HEK293 (cell line): ENCODE measurements around the gene GALNS.

Experiments
- CTCF ChIA-PET: fragments of 350-600 bp; formaldehyde crosslinking; extraction: SDS; loops from one replicate; lab custom pipeline; 2021; ENCODE audit warnings: antibody characterized with exemption; lab: Yijun Ruan, JAX
- POLR2A ChIA-PET: fragments of 300-600 bp; formaldehyde crosslinking; extraction: SDS; loops from one replicate; lab custom pipeline; 2020; ENCODE audit warnings: antibody characterized with exemption, inconsistent platforms; lab: Yijun Ruan, JAX
- H3K27ac ChIP-seq: fragments of 200-500 bp; sonication (Bioruptor generic); 2 replicates; pipeline ENCODE4 v1.5.1; 2014; ENCODE audit warnings: low read depth, low read length, control low read depth, inconsistent platforms; ENCODE audit errors: extremely low read depth
- H3K36me3 ChIP-seq, 2 experiments: fragments of 200-500 bp in 1 of 2; sonication (Bioruptor generic) in 1 of 2; 1 replicate in 1 of 2; 2 replicates in 1 of 2; pipeline ENCODE4 v1.5.1; 2014 to 2017; ENCODE audit warnings: inconsistent platforms in 2 of 2, low read length in 2 of 2; ENCODE audit not compliant: control insufficient read depth in 2 of 2, insufficient read depth in 1 of 2
- H3K4me1 ChIP-seq: fragments of 200-500 bp; sonication (Bioruptor generic); 2 replicates; pipeline ENCODE4 v1.5.1; 2014; ENCODE audit warnings: mild to moderate bottlenecking, low read length, inconsistent platforms; ENCODE audit not compliant: control insufficient read depth, insufficient read depth
- H3K4me3 ChIP-seq: 2 replicates; pipeline ENCODE4 v1.5.1; 2011; ENCODE audit warnings: low read depth, mild to moderate bottlenecking, control low read depth, low read length, moderate library complexity
- H3K9me3 ChIP-seq: fragments of 200-500 bp; sonication (Bioruptor generic); 2 replicates; pipeline ENCODE4 v1.5.1; 2014; ENCODE audit warnings: low read depth, low read length, inconsistent platforms; ENCODE audit not compliant: control insufficient read depth, insufficient read depth
- AEBP2 ChIP-seq: fragments of 450-650 bp; formaldehyde crosslinking; IDR thresholded peaks from 2 replicates; pipeline ENCODE4 v1.5.1; 2016; ENCODE audit warnings: missing biosample characterization, missing genetic modification characterization, borderline replicate concordance
- ATF2 ChIP-seq: fragments of 450-650 bp; formaldehyde crosslinking; IDR thresholded peaks from 2 replicates; pipeline ENCODE4 v1.5.1; 2016; ENCODE audit warnings: missing biosample characterization, missing genetic modification characterization, low read depth
- BCL11A ChIP-seq: fragments of 450-650 bp; formaldehyde crosslinking; IDR thresholded peaks from 2 replicates; pipeline ENCODE4 v1.5.1; 2016; ENCODE audit warnings: low read depth, missing biosample characterization, missing genetic modification characterization
- HOXA7 ChIP-seq: sonication (generic); formaldehyde crosslinking; IDR thresholded peaks from 2 replicates; pipeline ENCODE4 v1.8.1; 2022; ENCODE audit warnings: missing genetic modification reagents, borderline replicate concordance
- INSM2 ChIP-seq: fragments of 450-650 bp; formaldehyde crosslinking; IDR thresholded peaks from 2 replicates; pipeline ENCODE4 v1.5.1; 2016; ENCODE audit warnings: missing biosample characterization, missing genetic modification characterization
- SALL2 ChIP-seq: fragments of 450-650 bp; formaldehyde crosslinking; IDR thresholded peaks from 2 replicates; pipeline ENCODE4 v1.5.0; 2017; ENCODE audit warnings: missing biosample characterization, mild to moderate bottlenecking, missing genetic modification characterization, borderline replicate concordance
- SP2 ChIP-seq: fragments of 450-650 bp; formaldehyde crosslinking; IDR thresholded peaks from 2 replicates; pipeline ENCODE4 v1.5.1; 2016; ENCODE audit warnings: missing biosample characterization, missing genetic modification characterization
- SP3 ChIP-seq: fragments of 450-650 bp; formaldehyde crosslinking; IDR thresholded peaks from 2 replicates; pipeline ENCODE4 v1.5.1; 2016; ENCODE audit warnings: missing biosample characterization, missing genetic modification characterization
- ZBTB21 ChIP-seq: fragments of 450-650 bp; formaldehyde crosslinking; IDR thresholded peaks from 2 replicates; pipeline ENCODE4 v1.5.1; 2017; ENCODE audit warnings: missing biosample characterization, missing genetic modification characterization
- ZFP3 ChIP-seq: fragments of 450-650 bp; formaldehyde crosslinking; IDR thresholded peaks from 2 replicates; pipeline ENCODE4 v1.5.1; 2016; ENCODE audit warnings: low read depth, missing biosample characterization, missing genetic modification characterization
- ZFP37 ChIP-seq: fragments of 450-650 bp; formaldehyde crosslinking; IDR thresholded peaks from 2 replicates; pipeline ENCODE4 v1.5.1; 2016; ENCODE audit warnings: missing biosample characterization, missing genetic modification characterization
- ZNF112 ChIP-seq: fragments of 450-650 bp; formaldehyde crosslinking; IDR thresholded peaks from 2 replicates; pipeline ENCODE4 v1.5.0; 2017; ENCODE audit warnings: missing biosample characterization, missing genetic modification characterization
- ZNF155 ChIP-seq: fragments of 450-650 bp; formaldehyde crosslinking; IDR thresholded peaks from 2 replicates; pipeline ENCODE4 v1.5.1; 2016; ENCODE audit warnings: missing biosample characterization, missing genetic modification characterization
- ZNF16 ChIP-seq: fragments of 450-650 bp; formaldehyde crosslinking; IDR thresholded peaks from 2 replicates; pipeline ENCODE4 v1.5.1; 2016; ENCODE audit warnings: low read depth, missing biosample characterization, missing genetic modification characterization
- ZNF221 ChIP-seq: fragments of 450-650 bp; formaldehyde crosslinking; IDR thresholded peaks from 2 replicates; pipeline ENCODE4 v1.5.1; 2017; ENCODE audit warnings: missing biosample characterization, missing genetic modification characterization, borderline replicate concordance
- ZNF239 ChIP-seq: fragments of 450-650 bp; formaldehyde crosslinking; IDR thresholded peaks from 2 replicates; pipeline ENCODE4 v1.5.1; 2016; ENCODE audit warnings: missing biosample characterization, missing genetic modification characterization
- ZNF292 ChIP-seq: fragments of 450-650 bp; formaldehyde crosslinking; IDR thresholded peaks from 2 replicates; pipeline ENCODE4 v1.5.1; 2016; ENCODE audit warnings: low read depth, missing biosample characterization, missing genetic modification characterization, borderline replicate concordance
- ZNF302 ChIP-seq: fragments of 450-650 bp; formaldehyde crosslinking; IDR thresholded peaks from 2 replicates; pipeline ENCODE4 v1.5.1; 2016; ENCODE audit warnings: missing biosample characterization, missing genetic modification characterization, low read depth
- ZNF311 ChIP-seq: fragments of 450-650 bp; formaldehyde crosslinking; IDR thresholded peaks from 2 replicates; pipeline ENCODE4 v1.5.1; 2017; ENCODE audit warnings: missing biosample characterization, missing genetic modification characterization, borderline replicate concordance
- ZNF350 ChIP-seq: fragments of 450-650 bp; formaldehyde crosslinking; IDR thresholded peaks from 2 replicates; pipeline ENCODE4 v1.5.0; 2017; ENCODE audit warnings: missing biosample characterization, mild to moderate bottlenecking, missing genetic modification characterization
- ZNF354C ChIP-seq: fragments of 450-650 bp; formaldehyde crosslinking; IDR thresholded peaks from 2 replicates; pipeline ENCODE4 v1.5.1; 2016; ENCODE audit warnings: missing biosample characterization, missing genetic modification characterization, low read depth, borderline replicate concordance
- ZNF398 ChIP-seq: fragments of 450-650 bp; formaldehyde crosslinking; IDR thresholded peaks from 2 replicates; pipeline ENCODE4 v1.5.1; 2017; ENCODE audit warnings: missing biosample characterization, missing genetic modification characterization
- ZNF426 ChIP-seq: fragments of 450-650 bp; formaldehyde crosslinking; IDR thresholded peaks from 2 replicates; pipeline ENCODE4 v1.5.1; 2017; ENCODE audit warnings: missing biosample characterization, missing genetic modification characterization, mild to moderate bottlenecking, inconsistent platforms, moderate library complexity
- ZNF558 ChIP-seq: fragments of 450-650 bp; formaldehyde crosslinking; IDR thresholded peaks from 2 replicates; pipeline ENCODE4 v1.5.1; 2016; ENCODE audit warnings: missing biosample characterization, missing genetic modification characterization
- ZNF571 ChIP-seq: fragments of 450-650 bp; formaldehyde crosslinking; IDR thresholded peaks from 2 replicates; pipeline ENCODE4 v1.5.0; 2017; ENCODE audit warnings: missing biosample characterization, missing genetic modification characterization
- ZNF585B ChIP-seq: fragments of 450-650 bp; formaldehyde crosslinking; IDR thresholded peaks from 2 replicates; pipeline ENCODE4 v1.5.1; 2016; ENCODE audit warnings: missing biosample characterization, missing genetic modification characterization
- ZNF670 ChIP-seq: fragments of 450-650 bp; formaldehyde crosslinking; IDR thresholded peaks from 2 replicates; pipeline ENCODE4 v1.5.1; 2016; ENCODE audit warnings: missing biosample characterization, missing genetic modification characterization, low read depth
- ZNF785 ChIP-seq: fragments of 450-650 bp; formaldehyde crosslinking; IDR thresholded peaks from 2 replicates; pipeline ENCODE4 v1.5.1; 2016; ENCODE audit warnings: missing biosample characterization, missing genetic modification characterization
- TF ChIP-seq, protein P1 (sequence below): fragments of 450-650 bp; IDR thresholded peaks from 2 replicates; pipeline ENCODE4 v1.5.1; 2018; ENCODE audit warnings: missing biosample characterization, mild to moderate bottlenecking, missing genetic modification characterization

GALNS gene

GRCh38 chr16:88811769-88812512, 44.8 kb downstream of the GALNS start, which contains the start of gene APRT:
TSS of gene APRT (minus strand) at chr16:88811928. CDS start at chr16:88811899, 29 bp downstream.
- H3K36me3 ChIP-seq: peaks cover 0 to 42% of the 10 kb centered on the region in 2 experiments; a peak in 1 of 3 replicates
- peak within 1 kb of the TSS; percentile 87 for H3K27ac ChIP-seq
- peak within 1 kb of the TSS; percentile 66 for H3K4me3 ChIP-seq
- peaks cover 3% of the 10 kb centered on the region; the same call in 1 of the 2 replicates for H3K4me1 ChIP-seq
- ChIA-PET POLR2A (interaction anchor here (0.6 to 5.2 kb wide), 10 partner anchors 12 to 355 kb away, joined by 3 to 33 read pairs (median 4); partner anchors contain the start of genes GALNS and TRAPPC2L), CTCF (interaction anchor here (0.8 to 5.1 kb wide), 5 partner anchors 46 to 478 kb away, joined by 3 to 19 read pairs (median 4); no protein-coding TSS in a partner anchor)
- H3K9me3 ChIP-seq: no peaks in the 10 kb centered on the region
- TF ChIP-seq AEBP2: no peak
- TF ChIP-seq BCL11A: 0 out of 2 replicates have a peak, but pooled peaks have one; percentile 35
- TF ChIP-seq ZNF239 (tag by site-specific recombination): no peak
- TF ChIP-seq SP3 (tag by site-specific recombination): peak; percentile 91
- no peak for TF ChIP-seq ZNF354C
- no peak for TF ChIP-seq ZFP3 (tag by site-specific recombination)
- TF ChIP-seq ZNF426 (tag by site-specific recombination): no peak
- no peak for TF ChIP-seq ZNF585B (tag by site-specific recombination)
- TF ChIP-seq ZNF112 (tag by site-specific recombination): no peak
- no peak for TF ChIP-seq ZNF571
- no peak for TF ChIP-seq ZNF302 (tag by site-specific recombination)
- TF ChIP-seq ZNF558 (tag by site-specific recombination): no peak
- no peak for TF ChIP-seq ZNF155 (tag by site-specific recombination)
- peak; percentile 63 for TF ChIP-seq SP2 (tag by site-specific recombination)
- TF ChIP-seq ZNF670 (tag by site-specific recombination): no peak
- TF ChIP-seq ZNF398 (tag by site-specific recombination): peak; percentile 44; the same call in 1 of the 2 replicates
- no peak for TF ChIP-seq ZNF221
- no peak for TF ChIP-seq INSM2 (tag by site-specific recombination)
- 0 out of 2 replicates have a peak, but pooled peaks have one; percentile 52 for TF ChIP-seq ZNF311 (tag by site-specific recombination)
- TF ChIP-seq SALL2 (tag by site-specific recombination): no peak
- no peak for TF ChIP-seq ZNF292 (tag by site-specific recombination)
- no peak for TF ChIP-seq HOXA7 (CRISPR knock-in tag)
- TF ChIP-seq ZNF350: no peak
- no peak for TF ChIP-seq ATF2
- 0 out of 2 replicates have a peak, but pooled peaks have one; percentile 41 for TF ChIP-seq ZBTB21 (tag by site-specific recombination)
- peak; percentile 83; the same call in 1 of the 2 replicates for TF ChIP-seq ZNF785
- TF ChIP-seq, protein P1, sequence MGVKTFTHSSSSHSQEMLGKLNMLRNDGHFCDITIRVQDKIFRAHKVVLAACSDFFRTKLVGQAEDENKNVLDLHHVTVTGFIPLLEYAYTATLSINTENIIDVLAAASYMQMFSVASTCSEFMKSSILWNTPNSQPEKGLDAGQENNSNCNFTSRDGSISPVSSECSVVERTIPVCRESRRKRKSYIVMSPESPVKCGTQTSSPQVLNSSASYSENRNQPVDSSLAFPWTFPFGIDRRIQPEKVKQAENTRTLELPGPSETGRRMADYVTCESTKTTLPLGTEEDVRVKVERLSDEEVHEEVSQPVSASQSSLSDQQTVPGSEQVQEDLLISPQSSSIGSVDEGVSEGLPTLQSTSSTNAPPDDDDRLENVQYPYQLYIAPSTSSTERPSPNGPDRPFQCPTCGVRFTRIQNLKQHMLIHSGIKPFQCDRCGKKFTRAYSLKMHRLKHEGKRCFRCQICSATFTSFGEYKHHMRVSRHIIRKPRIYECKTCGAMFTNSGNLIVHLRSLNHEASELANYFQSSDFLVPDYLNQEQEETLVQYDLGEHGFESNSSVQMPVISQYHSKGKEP (tag by site-specific recombination): no peak; the same call in 1 of the 2 replicates
- no peak for TF ChIP-seq ZNF16
- 0 out of 2 replicates have a peak, but pooled peaks have one; percentile 35 for TF ChIP-seq ZFP37 (tag by site-specific recombination)
